Endometrial microvascular endothelial cells (primary cell): Measurements from ENCODE around the gene ADAMTSL1. TPM values are rescaled to one million over a fixed set of nuclear protein-coding genes. Genes with fewer than 3 reads are reported as not detected.
"Not testable (repeated sequence)": the region's sequence is repeated elsewhere in the genome, so short reads cannot be mapped to it uniquely, and the experiment has no call there.

Experiments used
- in situ Hi-C: cut with HindIII; loops from 2 replicates; pipeline ENCODE4 v1.10.0; 2017; ENCODE audit warnings: low sequenced_read_pairs, low pct_unique_long_range_greater_than_20kb; ENCODE audit errors: inconsistent ontology term
- total RNA-seq: library from RNA; depleted of rRNA; stranded (reverse); fragments of >200 nt; gene quantifications from one replicate; pipeline ENCODE4 v1.2.3, GENCODE V29; 2015; ENCODE audit errors: inconsistent ontology term

The ADAMTSL1 gene
- total RNA-seq, 1 donor from 2014 or later, result 108 TPM

- in situ Hi-C loops, result no loop called here
These were observed 448.4 kb downstream of the ADAMTSL1 start for GRCh38 chr9:18922161-18922885.

GRCh38 chr9:18923167-18923566, 449.2 kb downstream of the ADAMTSL1 start:
- in situ Hi-C loops, result no loop called here

- in situ Hi-C loops, result no loop called here
These were observed 449.9 kb downstream of the ADAMTSL1 start for GRCh38 chr9:18923671-18924430.

GRCh38 chr9:18925880-18926279, 451.9 kb downstream of the ADAMTSL1 start:
- in situ Hi-C loops, result no loop called here

- in situ Hi-C loops, result no loop called here
These were observed 452.6 kb downstream of the ADAMTSL1 start for GRCh38 chr9:18926513-18926912.

- in situ Hi-C loops, result no loop called here
These were observed 454.8 kb downstream of the ADAMTSL1 start for GRCh38 chr9:18928711-18929110.

- in situ Hi-C loops, result not testable (repeated sequence)
These were observed 456.7 kb downstream of the ADAMTSL1 start for GRCh38 chr9:18930611-18931010.

GRCh38 chr9:18935541-18935940, 461.6 kb downstream of the ADAMTSL1 start:
- in situ Hi-C loops, result no loop called here

- in situ Hi-C loops, result no loop called here
These were observed 462.3 kb downstream of the ADAMTSL1 start for GRCh38 chr9:18936094-18936871.

GRCh38 chr9:18939943-18940342, 466.0 kb downstream of the ADAMTSL1 start:
- in situ Hi-C loops, result no loop called here

- in situ Hi-C loops, result no loop called here
These were observed 467.2 kb downstream of the ADAMTSL1 start for GRCh38 chr9:18941060-18941740.

- in situ Hi-C loops, result no loop called here
These were observed 468.8 kb downstream of the ADAMTSL1 start for GRCh38 chr9:18942801-18943200.

GRCh38 chr9:18947892-18948339, 474.0 kb downstream of the ADAMTSL1 start:
- in situ Hi-C loops, result no loop called here

- in situ Hi-C loops, result no loop called here
These were observed 478.0 kb downstream of the ADAMTSL1 start for GRCh38 chr9:18951936-18952335.

GRCh38 chr9:18955626-18956025, 481.7 kb downstream of the ADAMTSL1 start:
- in situ Hi-C loops, result no loop called here
